ENCODE measurements around the gene GMIP. TPM values are rescaled to one million over a fixed set of nuclear protein-coding genes. Genes with fewer than 3 reads are reported as not detected.

The GMIP gene
- total and polyA plus RNA-seq, 4 donors = 0.89 to 6.5 (median 4.3) TPM

DNA sequence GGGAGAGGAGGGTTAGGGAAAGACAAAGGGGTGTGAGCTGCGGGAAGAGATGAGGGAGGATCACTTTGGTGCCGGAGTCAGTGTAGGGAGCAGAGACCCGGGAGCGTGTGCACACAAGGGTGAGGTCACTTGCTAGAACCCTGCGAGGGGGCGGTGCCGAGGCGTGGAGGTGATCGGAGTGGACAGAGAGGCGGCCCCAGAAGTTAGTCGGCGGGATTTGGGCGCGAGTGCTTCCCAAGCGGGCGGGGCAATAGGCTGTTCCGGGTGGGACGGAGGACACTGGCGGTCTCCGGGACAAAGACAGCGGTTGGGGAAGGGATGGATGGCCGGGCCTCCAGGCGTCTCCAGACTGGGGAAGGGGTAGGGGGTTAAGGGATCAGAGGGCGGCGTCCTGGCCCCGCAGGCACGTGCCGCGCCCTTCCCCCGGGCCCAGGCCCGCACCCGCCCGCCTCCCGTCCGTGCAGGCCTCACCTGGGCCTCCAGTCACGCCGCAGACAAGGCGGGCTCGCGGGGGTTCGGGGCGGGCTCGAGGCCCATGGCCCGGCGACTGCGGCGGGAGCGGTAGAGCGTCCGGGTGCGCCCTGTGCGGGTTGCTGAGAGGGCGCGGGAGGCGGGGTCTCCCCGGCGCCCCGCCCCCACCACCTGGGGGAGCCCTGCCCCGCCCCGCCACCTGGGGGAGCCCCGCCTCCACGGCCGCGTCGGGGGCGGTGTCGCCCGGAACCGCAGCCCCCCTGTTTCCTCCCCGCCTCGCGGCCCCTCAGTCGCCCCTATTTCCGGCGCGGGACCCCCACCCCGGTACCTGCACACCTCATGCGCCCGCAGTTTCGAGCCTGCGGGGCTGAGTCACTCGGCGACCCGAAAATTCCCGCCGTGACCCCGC is 15.6 kb downstream of the GMIP start, which contains the start of gene LPAR2:
TSS of gene LPAR2 (minus strand) at position 600 of the 880 bp plus-strand sequence. CDS start 945 bp downstream, outside the sequence.
- Histone ChIP-seq H3K9ac (ENCODE audit: low read depth in 1 of 2, low read length in 2 of 2) (no peak within 1 kb of the TSS), H3K27ac (ENCODE audit: low read depth in 1 of 2, low read length in 2 of 2) (peak within 1 kb of the TSS in 1 of 2 donors; percentile 28), H3K36me3 (ENCODE audit: control insufficient read depth in 4 of 4, insufficient read depth in 3 of 4, low read depth in 1 of 4, low read length in 3 of 4) (peaks cover 0 to 3% (median 0%) of the 10 kb centered on the region in 4 donors), H3K27me3 (ENCODE audit: control insufficient read depth in 4 of 4, insufficient read depth in 4 of 4, low read length in 3 of 4) (peaks cover 0 to 2% (median 0%) of the 10 kb centered on the region in 4 donors), H3K9me3 (ENCODE audit: control insufficient read depth in 4 of 4, low read length in 3 of 4) (no peaks in the 10 kb centered on the region), H3K4me1 (ENCODE audit: control insufficient read depth in 4 of 4, insufficient read depth in 4 of 4, low read length in 3 of 4) (peaks cover 0 to 8% (median 3%) of the 10 kb centered on the region in 4 donors), H3K4me3 (ENCODE audit: low read depth in 1 of 3, low read length in 3 of 3) (peak within 1 kb of the TSS in 1 of 3 donors; percentile 44)
- peak; percentile 34 for DNase-seq (ENCODE audit: low spot score)
- no peak for TF ChIP-seq RAD21 (IDR thresholded peaks at IDR 0.05)
- no peak for TF ChIP-seq JUND (IDR thresholded peaks at IDR 0.05)
- TF ChIP-seq RXRA (IDR thresholded peaks at IDR 0.05) = no peak
- no peak for TF ChIP-seq HNF4A (conservative IDR thresholded peaks at IDR 0.05)
- TF ChIP-seq ZBTB33 (IDR thresholded peaks at IDR 0.05) = no peak
- TF ChIP-seq HNF4G (IDR thresholded peaks at IDR 0.05) = no peak
- TF ChIP-seq SP1 (IDR thresholded peaks at IDR 0.05) = no peak
- no peak for TF ChIP-seq CTCF (IDR thresholded peaks at IDR 0.05; ENCODE audit: low read depth, low read length, missing input control)
- no peak for TF ChIP-seq MAX (IDR thresholded peaks at IDR 0.05)
- TF ChIP-seq FOXA2 (IDR thresholded peaks at IDR 0.05) = no peak
- TF ChIP-seq, protein P1, sequence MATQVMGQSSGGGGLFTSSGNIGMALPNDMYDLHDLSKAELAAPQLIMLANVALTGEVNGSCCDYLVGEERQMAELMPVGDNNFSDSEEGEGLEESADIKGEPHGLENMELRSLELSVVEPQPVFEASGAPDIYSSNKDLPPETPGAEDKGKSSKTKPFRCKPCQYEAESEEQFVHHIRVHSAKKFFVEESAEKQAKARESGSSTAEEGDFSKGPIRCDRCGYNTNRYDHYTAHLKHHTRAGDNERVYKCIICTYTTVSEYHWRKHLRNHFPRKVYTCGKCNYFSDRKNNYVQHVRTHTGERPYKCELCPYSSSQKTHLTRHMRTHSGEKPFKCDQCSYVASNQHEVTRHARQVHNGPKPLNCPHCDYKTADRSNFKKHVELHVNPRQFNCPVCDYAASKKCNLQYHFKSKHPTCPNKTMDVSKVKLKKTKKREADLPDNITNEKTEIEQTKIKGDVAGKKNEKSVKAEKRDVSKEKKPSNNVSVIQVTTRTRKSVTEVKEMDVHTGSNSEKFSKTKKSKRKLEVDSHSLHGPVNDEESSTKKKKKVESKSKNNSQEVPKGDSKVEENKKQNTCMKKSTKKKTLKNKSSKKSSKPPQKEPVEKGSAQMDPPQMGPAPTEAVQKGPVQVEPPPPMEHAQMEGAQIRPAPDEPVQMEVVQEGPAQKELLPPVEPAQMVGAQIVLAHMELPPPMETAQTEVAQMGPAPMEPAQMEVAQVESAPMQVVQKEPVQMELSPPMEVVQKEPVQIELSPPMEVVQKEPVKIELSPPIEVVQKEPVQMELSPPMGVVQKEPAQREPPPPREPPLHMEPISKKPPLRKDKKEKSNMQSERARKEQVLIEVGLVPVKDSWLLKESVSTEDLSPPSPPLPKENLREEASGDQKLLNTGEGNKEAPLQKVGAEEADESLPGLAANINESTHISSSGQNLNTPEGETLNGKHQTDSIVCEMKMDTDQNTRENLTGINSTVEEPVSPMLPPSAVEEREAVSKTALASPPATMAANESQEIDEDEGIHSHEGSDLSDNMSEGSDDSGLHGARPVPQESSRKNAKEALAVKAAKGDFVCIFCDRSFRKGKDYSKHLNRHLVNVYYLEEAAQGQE (IDR thresholded peaks at IDR 0.05) = no peak
- no peak for TF ChIP-seq YY1 (IDR thresholded peaks at IDR 0.05)
- TF ChIP-seq EGR1 (IDR thresholded peaks at IDR 0.05; ENCODE audit: low read depth in 2 of 2) = no peak
- no peak for TF ChIP-seq GABPA (IDR thresholded peaks at IDR 0.05 in 1 of 2, conservative IDR thresholded peaks at IDR 0.05 in 1 of 2)
- 5% methylated on average over 87 of the region's 87 CpGs for WGBS

All from liver (tissue), 9 donors.